Activated CD4-positive, alpha-beta memory T cell treated with anti-CD3 and anti-CD28 coated beads for 36 hours (primary cell): Measurements from ENCODE around the gene PPARG. TPM values are rescaled to one million over a fixed set of nuclear protein-coding genes. Genes with fewer than 3 reads are reported as not detected.
"Not testable (repeated sequence)": the region's sequence is repeated elsewhere in the genome, so short reads cannot be mapped to it uniquely, and the experiment has no call there.

Source experiments
- CTCF ChIA-PET: fragments of 350-600 bp; sonication (Branson Sonifier 250); formaldehyde crosslinking; loops from one replicate; lab custom pipeline; 2021; ENCODE audit warnings: antibody characterized with exemption, inconsistent platforms; lab: Charles Lee
- POLR2A ChIA-PET: fragments of 350-600 bp; sonication (Branson Sonifier 250); formaldehyde crosslinking; loops from one replicate; lab custom pipeline; 2021; ENCODE audit warnings: antibody characterized with exemption; lab: Charles Lee
- DNase-seq: peaks from one replicate; pipeline ENCODE4 v3.0.0-alpha.2; 2020
- H3K27ac Mint-ChIP-seq: one replicate; pipeline ENCODE4 v1.8.0; 2021; ENCODE audit warnings: mixed read lengths
- H3K27me3 Mint-ChIP-seq: one replicate; pipeline ENCODE4 v1.8.0; 2021; ENCODE audit warnings: mixed read lengths
- H3K36me3 Mint-ChIP-seq: one replicate; pipeline ENCODE4 v1.8.0; 2021; ENCODE audit warnings: mixed read lengths
- H3K4me1 Mint-ChIP-seq: one replicate; pipeline ENCODE4 v1.8.0; 2021; ENCODE audit warnings: low read depth, mixed read lengths
- H3K4me3 Mint-ChIP-seq: one replicate; pipeline ENCODE4 v1.8.0; 2021; ENCODE audit warnings: mild to moderate bottlenecking, mixed read lengths
- H3K9me3 Mint-ChIP-seq: one replicate; pipeline ENCODE4 v1.8.0; 2021; ENCODE audit warnings: mixed read lengths
- intact Hi-C: fragments of 100-400 bp; cut with micrococcal nuclease; formaldehyde crosslinking; loops from one replicate; pipeline ENCODE4 v1.15.1; 2023
- total RNA-seq, 2 experiments: library from RNA; stranded (reverse); gene quantifications; one replicate each; pipeline ENCODE4 v1.2.3, GENCODE V29; 2021

The PPARG gene
- total RNA-seq, 2 experiments from 2014 or later: 2.7 TPM

GRCh38 chr3:12468757-12469156 lies 179.9 kb downstream of the PPARG start:
- Mint-ChIP-seq H3K27ac (no peak overlapping the region), H3K9me3 (no peaks in the 10 kb centered on the region), H3K4me3 (no peak overlapping the region), H3K36me3 (no peaks in the 10 kb centered on the region), H3K4me1 (peaks cover 35% of the 10 kb centered on the region), H3K27me3 (peaks cover 1% of the 10 kb centered on the region)
- POLR2A ChIA-PET: no interaction called here
- intact Hi-C loops: no loop called here
- DNase-seq: no peak
- CTCF ChIA-PET: interaction anchor here (4.1 to 4.5 kb wide), 2 partner anchors 11 to 333 kb away, joined by 22 to 38 read pairs; no protein-coding TSS in a partner anchor

GRCh38 chr3:12469222-12469621 lies 180.4 kb downstream of the PPARG start:
- H3K4me3 Mint-ChIP-seq: not testable (repeated sequence)

GRCh38 chr3:12470111-12470510 lies 181.2 kb downstream of the PPARG start:
- ChIA-PET CTCF (interaction anchor here (0.6 to 4.5 kb wide), 11 partner anchors 10 to 334 kb away, joined by 3 to 38 read pairs (median 5); partner anchors contain the start of gene TSEN2), POLR2A (interaction anchor here (1.3 kb wide), 1 partner anchor 275 kb away, joined by 4 read pairs; no protein-coding TSS in a partner anchor)
- DNase-seq: no peak
- H3K4me1 Mint-ChIP-seq: peaks cover 37% of the 10 kb centered on the region
- H3K9me3 Mint-ChIP-seq: no peaks in the 10 kb centered on the region
- H3K27me3 Mint-ChIP-seq: peaks cover 1% of the 10 kb centered on the region
- H3K36me3 Mint-ChIP-seq: no peaks in the 10 kb centered on the region
- intact Hi-C loops: loop anchor here (2.0 to 10.0 kb wide), 4 partner anchors 15 to 625 kb away; partner anchors contain the start of genes PPARG and TAMM41
- H3K27ac Mint-ChIP-seq: no peak overlapping the region
- no peak overlapping the region for H3K4me3 Mint-ChIP-seq

More at GRCh38 chr3:12469222-12469621, 180.4 kb downstream of the PPARG start:
- intact Hi-C loops, H3K36me3 Mint-ChIP-seq, DNase-seq, POLR2A ChIA-PET, H3K27me3 Mint-ChIP-seq, H3K27ac Mint-ChIP-seq, H3K9me3 Mint-ChIP-seq: not testable (repeated sequence)
- peaks cover 37% of the 10 kb centered on the region for H3K4me1 Mint-ChIP-seq
- CTCF ChIA-PET: interaction anchor here (0.6 to 4.5 kb wide), 3 partner anchors 11 to 334 kb away, joined by 3 to 38 read pairs (median 22); no protein-coding TSS in a partner anchor

GRCh38 chr3:12470680-12471079 lies 181.8 kb downstream of the PPARG start:
- no peak for DNase-seq
- Mint-ChIP-seq H3K4me1 (peaks cover 37% of the 10 kb centered on the region), H3K9me3 (no peaks in the 10 kb centered on the region), H3K36me3 (no peaks in the 10 kb centered on the region), H3K4me3 (no peak overlapping the region), H3K27ac (peak overlapping the region; percentile 64), H3K27me3 (peaks cover 1% of the 10 kb centered on the region)
- intact Hi-C loops: loop anchor here (1.0 to 10.0 kb wide), 8 partner anchors 14 to 626 kb away; partner anchors contain the start of genes PPARG, TAMM41 and TSEN2
- ChIA-PET CTCF (interaction anchor here (0.5 to 4.5 kb wide), 14 partner anchors 9 to 335 kb away, joined by 3 to 38 read pairs (median 4); partner anchors contain the start of gene TSEN2), POLR2A (interaction anchor here (1.1 to 3.6 kb wide), 3 partner anchors 13 to 336 kb away, joined by 4 to 20 read pairs (median 7); partner anchors contain the start of gene TSEN2)

GRCh38 chr3:12471241-12471640 lies 182.4 kb downstream of the PPARG start:
- POLR2A ChIA-PET: interaction anchor here (1.1 to 3.6 kb wide), 5 partner anchors 13 to 336 kb away, joined by 3 to 20 read pairs (median 4); partner anchors contain the start of gene TSEN2
- intact Hi-C loops: loop anchor here (1.0 to 10.0 kb wide), 8 partner anchors 13 to 626 kb away; partner anchors contain the start of genes PPARG, TAMM41 and TSEN2
- CTCF ChIA-PET: interaction anchor here (0.5 to 4.5 kb wide), 15 partner anchors 9 to 336 kb away, joined by 3 to 38 read pairs (median 4); partner anchors contain the start of gene TSEN2
- H3K36me3 Mint-ChIP-seq: no peaks in the 10 kb centered on the region
- H3K9me3 Mint-ChIP-seq: no peaks in the 10 kb centered on the region
- DNase-seq: peak; percentile 91
- H3K4me3 Mint-ChIP-seq: peak overlapping the region; percentile 8
- H3K4me1 Mint-ChIP-seq: peaks cover 37% of the 10 kb centered on the region
- peaks cover 1% of the 10 kb centered on the region for H3K27me3 Mint-ChIP-seq
- H3K27ac Mint-ChIP-seq: peak overlapping the region; percentile 64

- H3K4me1 Mint-ChIP-seq: peaks cover 37% of the 10 kb centered on the region
- H3K36me3 Mint-ChIP-seq: no peaks in the 10 kb centered on the region
- H3K9me3 Mint-ChIP-seq: no peaks in the 10 kb centered on the region
- no peak for DNase-seq
- peak overlapping the region; percentile 64 for H3K27ac Mint-ChIP-seq
- intact Hi-C loops: loop anchor here (1.0 to 10.0 kb wide), 8 partner anchors 12 to 627 kb away; partner anchors contain the start of genes PPARG, TAMM41 and TSEN2
- CTCF ChIA-PET: interaction anchor here (0.7 to 4.5 kb wide), 11 partner anchors 8 to 336 kb away, joined by 3 to 38 read pairs (median 5); partner anchors contain the start of gene TSEN2
- H3K4me3 Mint-ChIP-seq: no peak overlapping the region
- peaks cover 1% of the 10 kb centered on the region for H3K27me3 Mint-ChIP-seq
- POLR2A ChIA-PET: interaction anchor here (1.3 to 3.6 kb wide), 3 partner anchors 12 to 288 kb away, joined by 3 to 20 read pairs (median 3); partner anchors contain the start of gene TSEN2
Observed at GRCh38 chr3:12472000-12472610, 183.2 kb downstream of the PPARG start.

GRCh38 chr3:12472796-12473195 lies 183.9 kb downstream of the PPARG start:
- H3K4me1 Mint-ChIP-seq: peaks cover 37% of the 10 kb centered on the region
- DNase-seq: no peak
- H3K36me3 Mint-ChIP-seq: no peaks in the 10 kb centered on the region
- intact Hi-C loops: loop anchor here (5.0 to 10.0 kb wide), 3 partner anchors 50 to 628 kb away; partner anchors contain the start of genes PPARG and TAMM41
- peaks cover 1% of the 10 kb centered on the region for H3K27me3 Mint-ChIP-seq
- POLR2A ChIA-PET: interaction anchor here (1.3 to 3.6 kb wide), 2 partner anchors 11 to 289 kb away, joined by 3 to 20 read pairs; partner anchors contain the start of gene TSEN2
- no peak overlapping the region for H3K4me3 Mint-ChIP-seq
- H3K27ac Mint-ChIP-seq: peak overlapping the region; percentile 68
- H3K9me3 Mint-ChIP-seq: no peaks in the 10 kb centered on the region
- CTCF ChIA-PET: interaction anchor here (0.7 to 1.5 kb wide), 2 partner anchors 9 to 11 kb away, joined by 3 to 4 read pairs; partner anchors contain the start of gene TSEN2

GRCh38 chr3:12473511-12473910 lies 184.6 kb downstream of the PPARG start:
- peak; percentile 64 for DNase-seq
- no peaks in the 10 kb centered on the region for H3K9me3 Mint-ChIP-seq
- peaks cover under 1% of the 10 kb centered on the region for H3K27me3 Mint-ChIP-seq
- H3K27ac Mint-ChIP-seq: peak overlapping the region; percentile 68
- intact Hi-C loops: loop anchor here (5.0 to 10.0 kb wide), 3 partner anchors 51 to 629 kb away; partner anchors contain the start of genes PPARG and TAMM41
- ChIA-PET POLR2A (interaction anchor here (0.6 to 3.6 kb wide), 2 partner anchors 11 to 286 kb away, joined by 3 to 20 read pairs; partner anchors contain the start of gene TSEN2), CTCF (interaction anchor here (1.1 to 9.2 kb wide), 3 partner anchors 10 to 336 kb away, joined by 3 to 274 read pairs (median 4); partner anchors contain the start of gene TSEN2)
- H3K4me3 Mint-ChIP-seq: no peak overlapping the region
- no peaks in the 10 kb centered on the region for H3K36me3 Mint-ChIP-seq
- peaks cover 37% of the 10 kb centered on the region for H3K4me1 Mint-ChIP-seq

- Mint-ChIP-seq H3K9me3 (no peaks in the 10 kb centered on the region), H3K27ac (no peak overlapping the region), H3K36me3 (no peaks in the 10 kb centered on the region), H3K4me3 (no peak overlapping the region), H3K27me3 (no peaks in the 10 kb centered on the region), H3K4me1 (peaks cover 31% of the 10 kb centered on the region)
- ChIA-PET POLR2A (no interaction called here), CTCF (interaction anchor here (0.7 to 9.2 kb wide), 2 partner anchors 213 to 339 kb away, joined by 3 to 274 read pairs; no protein-coding TSS in a partner anchor)
- no peak for DNase-seq
- intact Hi-C loops: loop anchor here (10.0 kb wide), 1 partner anchor 632 kb away; the partner anchor contains the start of gene TAMM41
Observed at GRCh38 chr3:12476238-12476897, 187.5 kb downstream of the PPARG start.

- Mint-ChIP-seq H3K27ac (no peak overlapping the region), H3K9me3 (no peaks in the 10 kb centered on the region), H3K27me3 (no peaks in the 10 kb centered on the region), H3K4me3 (no peak overlapping the region), H3K36me3 (no peaks in the 10 kb centered on the region), H3K4me1 (peaks cover 23% of the 10 kb centered on the region)
- POLR2A ChIA-PET: no interaction called here
- no peak for DNase-seq
- CTCF ChIA-PET: interaction anchor here (0.7 to 9.2 kb wide), 4 partner anchors 213 to 340 kb away, joined by 3 to 274 read pairs (median 20); no protein-coding TSS in a partner anchor
- intact Hi-C loops: loop anchor here (10.0 kb wide), 1 partner anchor 632 kb away; the partner anchor contains the start of gene TAMM41
Observed at GRCh38 chr3:12477256-12477655, 188.4 kb downstream of the PPARG start.
